H1 (cell line): ENCODE data around the gene ITGB8. TPM values are rescaled to one million over a fixed set of nuclear protein-coding genes. Genes with fewer than 3 reads are reported as not detected.

Source experiments
- GABPA ChIP-seq: IDR thresholded peaks from 2 replicates; pipeline ENCODE4 v1.6.1; 2011; ENCODE audit warnings: mild to moderate bottlenecking, low read length, moderate library complexity, borderline replicate concordance; ENCODE audit not compliant: insufficient read depth
- KDM1A ChIP-seq: fragments of 200-600, 300-600 bp; sonication (generic); IDR thresholded peaks from 2 replicates; pipeline ENCODE4 v1.7.1; 2016; ENCODE audit warnings: mild to moderate bottlenecking, low read length, borderline replicate concordance
- SP4 ChIP-seq: IDR thresholded peaks from 2 replicates; pipeline ENCODE4 v1.6.1; 2012; ENCODE audit warnings: low read length, inconsistent platforms
- polyA plus RNA-seq, 7 experiments: library from polyadenylated mRNA; depleted of rRNA in 3 of 7; stranded (reverse) in 5 of 7; unstranded in 2 of 7; fragments of >200 nt in 5 of 7; fragments of 200-250 nt in 2 of 7; gene quantifications; 1 replicate in 5 of 7; 2 replicates in 1 of 7; 4 replicates in 1 of 7; pipeline versions ENCODE4 v1.2.1 to v1.2.3, GENCODE V29; 2011 to 2013; ENCODE audit warnings: missing spikeins in 2 of 7, mixed read lengths in 2 of 7
- total RNA-seq: library from RNA; stranded (reverse); fragmentation: NEBNext Ultra II Directional; extraction: Animal tissue kit (Norgen Biotek cat#: 25700); gene quantifications from 2 replicates; pipeline ENCODE4 v1.2.1, GENCODE V29; 2021
- TF ChIP-seq, protein P1 (sequence below): IDR thresholded peaks from 2 replicates; pipeline ENCODE4 v1.6.1; 2012; ENCODE audit warnings: inconsistent platforms

The ITGB8 gene
- total and polyA plus RNA-seq, 2 of the 8 experiments (the other 6 are each of a cell fraction or from before 2014, with no cell fraction given) = 1.2 to 3.6 TPM

DNA sequence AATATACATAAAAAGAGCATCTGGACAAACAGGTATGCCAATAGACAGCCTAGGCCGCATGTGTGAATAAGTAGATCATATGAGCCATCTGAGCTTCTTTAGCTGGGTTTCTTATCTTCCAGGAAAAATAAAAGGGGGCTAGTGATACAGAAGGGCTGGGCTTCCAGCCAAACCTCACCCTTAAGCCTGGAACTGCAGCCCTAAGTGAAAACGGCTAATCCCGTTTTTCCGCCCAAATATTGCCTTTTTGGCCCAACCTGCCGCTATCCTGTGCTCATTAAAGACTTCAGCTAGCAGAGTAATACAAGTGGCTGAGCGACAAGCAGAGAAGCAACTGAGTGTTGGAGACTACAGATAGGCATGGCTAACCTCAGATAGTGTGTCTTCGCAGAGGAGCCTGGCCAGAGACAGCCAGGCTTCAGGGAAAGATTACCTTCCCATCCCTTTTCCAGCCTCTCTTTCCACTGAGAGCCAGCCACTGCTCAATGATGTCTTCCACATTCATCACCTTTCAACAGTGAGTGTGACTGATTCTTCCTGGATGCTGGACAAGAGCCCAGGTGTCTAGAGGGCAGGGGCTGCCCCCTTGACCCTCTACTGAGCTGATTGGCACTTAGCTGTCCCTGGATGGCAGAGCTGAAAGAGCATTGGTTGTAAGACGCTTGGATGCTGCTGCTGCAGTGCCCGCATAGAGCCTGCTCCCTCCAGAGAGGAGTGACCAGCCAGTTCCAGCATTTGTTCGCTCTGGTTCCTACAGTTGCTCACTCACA, 108.9 kb downstream of the ITGB8 start (continued):
- TF ChIP-seq, protein P1, sequence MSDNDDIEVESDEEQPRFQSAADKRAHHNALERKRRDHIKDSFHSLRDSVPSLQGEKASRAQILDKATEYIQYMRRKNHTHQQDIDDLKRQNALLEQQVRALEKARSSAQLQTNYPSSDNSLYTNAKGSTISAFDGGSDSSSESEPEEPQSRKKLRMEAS = no peak
- TF ChIP-seq GABPA (no peak), KDM1A (no peak), SP4 (no peak)
